ENCODE results near the gene GPR161. TPM values are rescaled to one million over a fixed set of nuclear protein-coding genes. Genes with fewer than 3 reads are reported as not detected.

The GPR161 gene
- total and polyA plus RNA-seq, 2 of the 13 experiments (the other 11 are each of a cell fraction or from before 2014, with no cell fraction given): 0.13 to 0.35 TPM

- no peak for TF ChIP-seq ZNF772 (CRISPR knock-in tag; IDR thresholded peaks at IDR 0.05)
- TF ChIP-seq PITX1 (CRISPR knock-in tag; IDR thresholded peaks at IDR 0.05): no peak
- no peak for TF ChIP-seq ZNF329 (CRISPR knock-in tag; IDR thresholded peaks at IDR 0.05; ENCODE audit: low read depth)
- no peak for TF ChIP-seq HOXA5 (CRISPR knock-in tag; IDR thresholded peaks at IDR 0.05)
- TF ChIP-seq RXRA (CRISPR knock-in tag; IDR thresholded peaks at IDR 0.05): no peak
- TF ChIP-seq ZNF790 (CRISPR knock-in tag; IDR thresholded peaks at IDR 0.05; ENCODE audit: borderline replicate concordance): no peak
- TF ChIP-seq SRSF4 (IDR thresholded peaks at IDR 0.05; ENCODE audit: low read depth, low read length, poor library complexity, severe bottlenecking): no peak
- TF ChIP-seq CAMTA2 (CRISPR knock-in tag; IDR thresholded peaks at IDR 0.05; ENCODE audit: borderline replicate concordance): no peak
- no peak for TF ChIP-seq NONO (IDR thresholded peaks at IDR 0.05)
- no peak for TF ChIP-seq NONO (CRISPR knock-in tag; conservative IDR thresholded peaks at IDR 0.05)
- TF ChIP-seq CBX2 (IDR thresholded peaks at IDR 0.05; ENCODE audit: low read depth, low read length): no peak
- no peak for TF ChIP-seq CBX2 (CRISPR knock-in tag; IDR thresholded peaks at IDR 0.05; ENCODE audit: low read depth)
These were observed 1.4 kb upstream of the GPR161 start (continued) for GRCh38 chr1:168138134-168138533.

GRCh38 chr1:168137515-168137821 lies 738 bp upstream of the GPR161 start:
- H3K36me3 ChIP-seq (replicated peaks in 1 of 2; ENCODE audit: control insufficient read depth in 1 of 2, insufficient read depth in 2 of 2, low read length in 2 of 2): no peaks in the 10 kb centered on the region
- WGBS (ENCODE audit: low lambda C conversion rate): 2% methylated on average over 6 of the region's 6 CpGs
- H3K9me3 ChIP-seq (ENCODE audit: low read length): no peaks in the 10 kb centered on the region
- H2AFZ ChIP-seq (ENCODE audit: low read length): peak overlapping the region; percentile 31
- DNase-seq (ENCODE audit: low spot score) (no peak), ATAC-seq (no peak; the same call in 2 of the 3 replicates), FAIRE-seq (no peak)
- peak overlapping the region; percentile 36 to 71 (median 64); a peak in 5 of 6 replicates for H3K4me3 ChIP-seq (replicated peaks in 1 of 3; ENCODE audit: insufficient read depth in 1 of 3, low read depth in 2 of 3, low read length in 3 of 3)
- H3K9ac ChIP-seq (ENCODE audit: insufficient read depth, low read depth, low read length): no peak overlapping the region
- in situ Hi-C loops (cut with HindIII; ENCODE audit: extremely low pct_ligation_motif_present, low pct_unique_long_range_greater_than_20kb): no loop called here
- no peak overlapping the region for H3K27ac ChIP-seq (ENCODE audit: extremely low read length, insufficient read depth, low read length)
- CTCF ChIA-PET (ENCODE audit: low intra/inter-chr PET ratio, low total read pairs): interaction anchor here (1.4 kb wide), 1 partner anchor 8 kb away, joined by 3 read pairs; no protein-coding TSS in a partner anchor
- POLR2A ChIA-PET: no interaction called here
- TF ChIP-seq FOXK1 (CRISPR knock-in tag; IDR thresholded peaks at IDR 0.05; ENCODE audit: borderline replicate concordance, low read depth) (no peak), MIXL1 (CRISPR knock-in tag; IDR thresholded peaks at IDR 0.05) (no peak), CHD4 (IDR thresholded peaks at IDR 0.05; ENCODE audit: borderline replicate concordance, low read length) (no peak), ZNF207 (IDR thresholded peaks at IDR 0.05; ENCODE audit: borderline replicate concordance) (no peak), DNMT1 (CRISPR knock-in tag; IDR thresholded peaks at IDR 0.05) (no peak), PHF20 (CRISPR knock-in tag; IDR thresholded peaks at IDR 0.05) (no peak), NFYB (CRISPR knock-in tag; IDR thresholded peaks at IDR 0.05) (no peak), SYNCRIP (IDR thresholded peaks at IDR 0.05; ENCODE audit: insufficient read depth, low read depth, low read length) (no peak)
- intact Hi-C loops (cut with micrococcal nuclease; ENCODE audit: unreplicated experiment): no loop called here
- BruUV-seq (replicated peaks): no TSS peak
- H4K20me1 ChIP-seq (ENCODE audit: insufficient read depth, low read length): no peaks in the 10 kb centered on the region
- no peaks in the 10 kb centered on the region for H3K79me2 ChIP-seq (ENCODE audit: insufficient read depth, low read length)
- peak overlapping the region; percentile 88 for H3K4me2 ChIP-seq (ENCODE audit: low read depth, low read length)
- H3K4me1 ChIP-seq (ENCODE audit: insufficient read depth, low read length): peaks cover 16% of the 10 kb centered on the region
- H3K27me3 ChIP-seq (ENCODE audit: control insufficient read depth in 1 of 2, insufficient read depth in 2 of 2, low read length in 2 of 2): peaks cover 0 to 34% of the 10 kb centered on the region in 2 experiments; a peak in 4 of 5 replicates
